AG08395 (cell line): Measurements from ENCODE around the gene TBC1D10A.

ENCODE experiments used
- DNase-seq: peaks from one replicate; pipeline ENCODE4 v3.0.0; 2012; ENCODE audit warnings: mixed read lengths, low spot score

The TBC1D10A gene

GRCh38 chr22:30245985-30246813, 80.5 kb downstream of the TBC1D10A start, which contains the start of gene LIF:
Gene LIF (minus strand): TSS chr22:30246759. CDS start chr22:30246695, 64 bp downstream.
- no peak for DNase-seq

- DNase-seq: no peak
These were observed 81.4 kb downstream of the TBC1D10A start for GRCh38 chr22:30245181-30245984.

GRCh38 chr22:30244641-30245040, 82.1 kb downstream of the TBC1D10A start:
- no peak for DNase-seq

GRCh38 chr22:30244066-30244465, 82.7 kb downstream of the TBC1D10A start:
- no peak for DNase-seq

- no peak for DNase-seq
These were observed 83.1 kb downstream of the TBC1D10A start for GRCh38 chr22:30243661-30244060.
